ENCODE measurements around the gene IMMP2L. TPM values are rescaled to one million over a fixed set of nuclear protein-coding genes. Genes with fewer than 3 reads are reported as not detected.

Gene IMMP2L
- polyA plus RNA-seq, 1 donor = 21.0 TPM

GRCh38 chr7:110964775-110965174, 597.5 kb downstream of the IMMP2L start:
- no peaks in the 10 kb centered on the region for H3K4me1 ChIP-seq (ENCODE audit: control insufficient read depth, insufficient read depth, low read length)
- no peak overlapping the region for H3K27ac ChIP-seq (ENCODE audit: low read length)
- no peaks in the 10 kb centered on the region for H3K36me3 ChIP-seq (ENCODE audit: control insufficient read depth, insufficient read depth, low read length)
- no peak overlapping the region for H3K4me3 ChIP-seq (ENCODE audit: low read length)
- WGBS (ENCODE audit: insufficient coverage, low lambda C conversion rate) = 72% methylated on average over 2 of the region's 6 CpGs
- H3K27me3 ChIP-seq (ENCODE audit: control insufficient read depth, insufficient read depth, low read length) = no peaks in the 10 kb centered on the region
- no peaks in the 10 kb centered on the region for H3K9me3 ChIP-seq (ENCODE audit: control insufficient read depth, low read depth, low read length)
- DNase-seq = no peak

- no peak overlapping the region for H3K27ac ChIP-seq (ENCODE audit: low read length)
- H3K36me3 ChIP-seq (ENCODE audit: control insufficient read depth, insufficient read depth, low read length) = no peaks in the 10 kb centered on the region
- no peak for DNase-seq
- no peaks in the 10 kb centered on the region for H3K4me1 ChIP-seq (ENCODE audit: control insufficient read depth, insufficient read depth, low read length)
- no peak overlapping the region for H3K4me3 ChIP-seq (ENCODE audit: low read length)
- H3K27me3 ChIP-seq (ENCODE audit: control insufficient read depth, insufficient read depth, low read length) = no peaks in the 10 kb centered on the region
- no peaks in the 10 kb centered on the region for H3K9me3 ChIP-seq (ENCODE audit: control insufficient read depth, low read depth, low read length)
- no CpG with 5 or more reads among the region's 3 CpGs for WGBS (ENCODE audit: insufficient coverage, low lambda C conversion rate)
These were observed 599.5 kb downstream of the IMMP2L start for GRCh38 chr7:110962826-110963225.

DNA sequence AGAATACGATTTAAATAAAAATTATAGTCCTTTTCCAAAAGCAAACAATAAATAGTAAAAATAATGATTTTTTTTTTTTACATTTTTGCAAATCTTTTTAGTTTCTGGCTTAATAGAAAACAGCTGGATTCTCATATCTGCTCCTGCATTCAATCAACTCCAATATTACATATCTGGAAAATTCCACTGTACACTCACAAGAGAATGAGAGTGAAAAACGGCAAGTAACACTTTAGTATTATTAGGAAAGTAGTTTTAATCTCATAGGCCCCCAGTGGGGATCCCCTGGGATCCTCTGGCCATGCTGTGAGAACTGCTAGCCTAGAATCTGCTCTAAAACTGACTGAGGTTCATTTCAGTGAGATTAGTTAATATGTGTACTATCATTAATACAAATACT, 599.9 kb downstream of the IMMP2L start:
- no peak for DNase-seq
- Histone ChIP-seq H3K27ac (ENCODE audit: low read length) (no peak overlapping the region), H3K4me3 (ENCODE audit: low read length) (no peak overlapping the region), H3K4me1 (ENCODE audit: control insufficient read depth, insufficient read depth, low read length) (no peaks in the 10 kb centered on the region), H3K36me3 (ENCODE audit: control insufficient read depth, insufficient read depth, low read length) (no peaks in the 10 kb centered on the region), H3K9me3 (ENCODE audit: control insufficient read depth, low read depth, low read length) (no peaks in the 10 kb centered on the region), H3K27me3 (ENCODE audit: control insufficient read depth, insufficient read depth, low read length) (no peaks in the 10 kb centered on the region)
- WGBS (ENCODE audit: insufficient coverage, low lambda C conversion rate) = 100% methylated on average over 1 of the region's 2 CpGs

DNA sequence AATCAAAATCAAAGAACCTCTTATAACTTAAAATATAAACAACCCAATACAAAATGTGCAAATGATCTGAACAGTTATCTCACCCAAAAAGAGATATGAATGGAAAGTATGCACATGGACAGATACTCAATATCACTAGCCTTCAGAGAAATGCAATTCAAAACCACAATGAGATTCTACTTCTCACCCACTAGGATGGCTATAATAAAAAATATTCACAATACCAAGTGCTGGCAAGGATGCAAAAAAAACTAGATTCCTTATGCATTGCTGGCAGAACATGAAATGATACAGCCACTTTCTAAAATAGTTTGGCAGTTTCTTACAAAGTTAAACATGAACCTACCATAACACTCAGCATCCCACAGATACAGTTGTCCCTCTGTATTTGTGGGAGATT, 601.5 kb downstream of the IMMP2L start:
- no peaks in the 10 kb centered on the region for H3K9me3 ChIP-seq (ENCODE audit: control insufficient read depth, low read depth, low read length)
- no peaks in the 10 kb centered on the region for H3K4me1 ChIP-seq (ENCODE audit: control insufficient read depth, insufficient read depth, low read length)
- no peak overlapping the region for H3K27ac ChIP-seq (ENCODE audit: low read length)
- H3K36me3 ChIP-seq (ENCODE audit: control insufficient read depth, insufficient read depth, low read length) = no peaks in the 10 kb centered on the region
- DNase-seq = no peak
- H3K4me3 ChIP-seq (ENCODE audit: low read length) = no peak overlapping the region
- no peaks in the 10 kb centered on the region for H3K27me3 ChIP-seq (ENCODE audit: control insufficient read depth, insufficient read depth, low read length)

DNA sequence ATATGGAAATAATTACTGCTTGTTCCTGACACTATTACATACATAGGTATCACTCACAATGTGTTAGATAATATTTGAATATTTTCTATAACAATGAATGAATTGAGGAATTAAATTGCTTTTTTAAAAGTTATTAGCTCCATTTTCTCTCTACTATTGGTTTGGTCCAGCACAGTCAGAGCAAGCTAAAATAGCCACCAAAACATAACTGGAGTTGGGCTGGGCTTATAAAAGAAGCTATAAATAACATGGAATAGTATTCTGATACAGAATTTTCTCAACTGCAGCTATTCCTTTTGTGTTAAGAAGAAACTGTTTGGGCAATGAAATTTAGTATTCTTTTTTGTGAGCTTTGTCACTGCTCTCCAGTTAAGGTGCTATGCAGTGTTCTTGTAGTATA, 614.0 kb downstream of the IMMP2L start:
- no peaks in the 10 kb centered on the region for H3K4me1 ChIP-seq (ENCODE audit: control insufficient read depth, insufficient read depth, low read length)
- no peaks in the 10 kb centered on the region for H3K36me3 ChIP-seq (ENCODE audit: control insufficient read depth, insufficient read depth, low read length)
- H3K27me3 ChIP-seq (ENCODE audit: control insufficient read depth, insufficient read depth, low read length) = no peaks in the 10 kb centered on the region
- no peak for DNase-seq
- H3K4me3 ChIP-seq (ENCODE audit: low read length) = no peak overlapping the region
- H3K9me3 ChIP-seq (ENCODE audit: control insufficient read depth, low read depth, low read length) = no peaks in the 10 kb centered on the region
- H3K27ac ChIP-seq (ENCODE audit: low read length) = no peak overlapping the region

- Histone ChIP-seq H3K4me1 (ENCODE audit: control insufficient read depth, insufficient read depth, low read length) (no peaks in the 10 kb centered on the region), H3K27me3 (ENCODE audit: control insufficient read depth, insufficient read depth, low read length) (no peaks in the 10 kb centered on the region), H3K4me3 (ENCODE audit: low read length) (no peak overlapping the region), H3K9me3 (ENCODE audit: control insufficient read depth, low read depth, low read length) (no peaks in the 10 kb centered on the region), H3K27ac (ENCODE audit: low read length) (no peak overlapping the region), H3K36me3 (ENCODE audit: control insufficient read depth, insufficient read depth, low read length) (no peaks in the 10 kb centered on the region)
- no peak for DNase-seq
- WGBS (ENCODE audit: insufficient coverage, low lambda C conversion rate) = 100% methylated on average over 1 of the region's 3 CpGs
These were observed 614.9 kb downstream of the IMMP2L start for GRCh38 chr7:110947408-110947807.

DNA sequence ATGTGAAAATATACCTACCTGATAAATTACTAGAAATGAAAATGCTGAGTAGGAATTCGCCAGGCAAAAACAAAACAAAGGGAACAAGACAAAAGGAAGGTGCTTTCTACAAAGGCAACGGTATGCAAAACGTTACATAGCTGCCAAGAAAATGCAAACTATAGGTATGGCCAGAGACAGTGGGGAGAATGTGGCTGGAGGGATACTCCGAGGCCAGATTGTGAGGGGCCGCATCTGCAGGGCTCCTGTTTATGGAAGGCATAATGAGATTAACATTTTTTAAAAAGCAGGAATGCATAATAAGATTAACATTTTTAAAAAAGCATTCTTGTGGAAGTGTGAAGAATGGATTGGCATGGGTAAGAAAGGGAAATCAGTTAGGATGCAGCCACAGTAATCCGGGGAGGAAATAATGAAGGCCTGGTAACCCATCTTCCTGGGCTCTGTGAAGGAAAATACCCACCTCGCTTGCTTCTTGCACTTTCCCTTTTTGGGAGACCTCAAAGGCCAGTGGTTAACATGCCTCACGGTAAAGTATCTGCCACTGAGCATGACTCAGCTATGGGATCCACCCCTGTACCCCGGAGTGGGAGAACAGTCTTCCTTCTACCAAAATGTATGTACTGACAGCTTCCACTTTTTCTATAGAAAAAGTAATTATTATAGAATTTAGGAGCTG, 617.2 kb downstream of the IMMP2L start:
- H3K9me3 ChIP-seq (ENCODE audit: control insufficient read depth, low read depth, low read length) = no peaks in the 10 kb centered on the region
- H3K36me3 ChIP-seq (ENCODE audit: control insufficient read depth, insufficient read depth, low read length) = no peaks in the 10 kb centered on the region
- no peaks in the 10 kb centered on the region for H3K27me3 ChIP-seq (ENCODE audit: control insufficient read depth, insufficient read depth, low read length)
- no peak overlapping the region for H3K4me3 ChIP-seq (ENCODE audit: low read length)
- no peaks in the 10 kb centered on the region for H3K4me1 ChIP-seq (ENCODE audit: control insufficient read depth, insufficient read depth, low read length)
- 100% methylated on average over 1 of the region's 9 CpGs for WGBS (ENCODE audit: insufficient coverage, low lambda C conversion rate)
- H3K27ac ChIP-seq (ENCODE audit: low read length) = no peak overlapping the region
- DNase-seq = no peak

- no peaks in the 10 kb centered on the region for H3K4me1 ChIP-seq (ENCODE audit: control insufficient read depth, insufficient read depth, low read length)
- H3K9me3 ChIP-seq (ENCODE audit: control insufficient read depth, low read depth, low read length) = no peaks in the 10 kb centered on the region
- WGBS (ENCODE audit: insufficient coverage, low lambda C conversion rate) = 100% methylated on average over 2 of the region's 7 CpGs
- no peaks in the 10 kb centered on the region for H3K27me3 ChIP-seq (ENCODE audit: control insufficient read depth, insufficient read depth, low read length)
- no peak for DNase-seq
- no peaks in the 10 kb centered on the region for H3K36me3 ChIP-seq (ENCODE audit: control insufficient read depth, insufficient read depth, low read length)
- no peak overlapping the region for H3K27ac ChIP-seq (ENCODE audit: low read length)
- no peak overlapping the region for H3K4me3 ChIP-seq (ENCODE audit: low read length)
These were observed 617.8 kb downstream of the IMMP2L start for GRCh38 chr7:110944448-110944847.

DNA sequence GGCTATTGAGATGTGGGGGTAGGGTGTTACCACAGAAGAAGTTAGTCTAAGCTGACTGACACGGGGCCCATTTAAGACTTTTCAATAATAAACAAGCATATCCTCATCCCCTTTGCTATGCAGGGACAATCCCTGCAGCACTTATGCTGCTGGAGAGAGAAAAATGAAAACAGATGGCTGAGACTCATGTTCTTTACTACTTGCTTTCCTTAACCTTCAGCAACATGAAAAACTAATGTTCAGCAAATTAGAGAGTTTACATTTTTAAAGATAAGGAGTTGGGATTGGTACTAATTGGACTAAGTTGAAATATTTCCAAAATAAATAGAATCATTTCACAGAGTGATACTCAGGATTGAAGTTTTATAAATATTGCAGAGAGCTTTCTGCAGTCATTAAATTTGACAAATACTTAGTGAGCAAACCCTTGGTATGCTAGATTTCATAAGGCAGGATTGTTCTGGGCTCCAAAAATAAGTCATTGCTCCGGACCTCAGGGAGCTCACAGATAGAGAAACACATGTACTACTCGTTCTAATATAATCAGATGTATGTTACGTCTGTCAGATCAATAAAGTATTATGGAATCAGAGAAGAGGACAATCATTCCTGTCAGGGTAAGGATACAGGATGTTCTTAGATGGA, 618.5 kb downstream of the IMMP2L start:
- no peak overlapping the region for H3K27ac ChIP-seq (ENCODE audit: low read length)
- H3K36me3 ChIP-seq (ENCODE audit: control insufficient read depth, insufficient read depth, low read length) = no peaks in the 10 kb centered on the region
- no peak overlapping the region for H3K4me3 ChIP-seq (ENCODE audit: low read length)
- no peaks in the 10 kb centered on the region for H3K4me1 ChIP-seq (ENCODE audit: control insufficient read depth, insufficient read depth, low read length)
- WGBS (ENCODE audit: insufficient coverage, low lambda C conversion rate) = 77% methylated on average over 3 of the region's 4 CpGs
- no peak for DNase-seq
- H3K9me3 ChIP-seq (ENCODE audit: control insufficient read depth, low read depth, low read length) = no peaks in the 10 kb centered on the region
- H3K27me3 ChIP-seq (ENCODE audit: control insufficient read depth, insufficient read depth, low read length) = no peaks in the 10 kb centered on the region

GRCh38 chr7:110941385-110941784, 620.9 kb downstream of the IMMP2L start:
- no peaks in the 10 kb centered on the region for H3K9me3 ChIP-seq (ENCODE audit: control insufficient read depth, low read depth, low read length)
- no peaks in the 10 kb centered on the region for H3K27me3 ChIP-seq (ENCODE audit: control insufficient read depth, insufficient read depth, low read length)
- H3K36me3 ChIP-seq (ENCODE audit: control insufficient read depth, insufficient read depth, low read length) = no peaks in the 10 kb centered on the region
- no peak overlapping the region for H3K4me3 ChIP-seq (ENCODE audit: low read length)
- DNase-seq = no peak
- no peak overlapping the region for H3K27ac ChIP-seq (ENCODE audit: low read length)
- H3K4me1 ChIP-seq (ENCODE audit: control insufficient read depth, insufficient read depth, low read length) = no peaks in the 10 kb centered on the region
- 94% methylated on average over 2 of the region's 3 CpGs for WGBS (ENCODE audit: insufficient coverage, low lambda C conversion rate)

- no peak for DNase-seq
- Histone ChIP-seq H3K4me1 (ENCODE audit: control insufficient read depth, insufficient read depth, low read length) (no peaks in the 10 kb centered on the region), H3K27me3 (ENCODE audit: control insufficient read depth, insufficient read depth, low read length) (no peaks in the 10 kb centered on the region), H3K9me3 (ENCODE audit: control insufficient read depth, low read depth, low read length) (no peaks in the 10 kb centered on the region), H3K4me3 (ENCODE audit: low read length) (no peak overlapping the region), H3K27ac (ENCODE audit: low read length) (no peak overlapping the region), H3K36me3 (ENCODE audit: control insufficient read depth, insufficient read depth, low read length) (no peaks in the 10 kb centered on the region)
- WGBS (ENCODE audit: insufficient coverage, low lambda C conversion rate) = no CpG with 5 or more reads among the region's 1 CpG
These were observed 621.5 kb downstream of the IMMP2L start for GRCh38 chr7:110940756-110941155.
